HG03139 (cell line): ENCODE measurements around the gene CCKAR.

Source experiments
- ATAC-seq: cut with Tn5 transposase; IDR thresholded peaks from one replicate; pipeline ENCODE4 v1.9.1; 2021; ENCODE audit not compliant: unreplicated experiment

Gene CCKAR

GRCh38 chr4:26462874-26463273 is 27.4 kb downstream of the CCKAR start:
- ATAC-seq = no peak

GRCh38 chr4:26459756-26460530 is 30.3 kb downstream of the CCKAR start:
- no peak for ATAC-seq

DNA sequence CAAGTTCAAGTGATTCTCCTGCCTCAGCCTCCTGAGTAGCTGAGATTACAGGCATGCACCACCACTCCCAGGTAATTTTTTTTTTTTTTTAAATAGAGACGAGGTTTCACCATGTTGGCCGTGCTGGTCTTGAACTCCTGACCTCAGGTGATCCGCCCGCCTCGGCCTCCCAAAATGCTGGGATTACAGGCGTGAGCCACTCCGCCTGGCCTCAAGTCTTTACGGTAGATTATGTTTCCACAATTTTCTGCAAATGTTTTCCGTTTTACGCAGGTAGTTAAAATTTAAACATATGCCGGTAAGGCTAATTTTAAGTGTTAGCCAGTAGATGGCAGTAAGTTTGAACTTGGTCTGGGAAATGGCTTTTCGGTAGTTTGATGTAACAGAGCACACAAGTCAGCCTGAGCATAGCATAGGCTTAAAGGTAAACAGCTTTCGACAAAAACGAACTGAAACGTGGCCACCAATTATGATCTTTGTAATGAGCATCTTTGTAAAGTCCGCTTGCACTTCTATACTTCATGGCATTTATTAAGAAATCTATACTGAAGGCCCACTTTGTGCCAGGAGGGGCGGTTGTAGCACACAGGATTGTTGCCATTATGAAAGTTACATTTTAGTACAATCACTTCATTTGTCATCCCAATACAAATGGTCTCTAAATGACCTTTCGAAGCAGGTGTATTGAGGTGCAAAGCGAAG is 31.1 kb downstream of the CCKAR start:
- ATAC-seq = no peak

DNA sequence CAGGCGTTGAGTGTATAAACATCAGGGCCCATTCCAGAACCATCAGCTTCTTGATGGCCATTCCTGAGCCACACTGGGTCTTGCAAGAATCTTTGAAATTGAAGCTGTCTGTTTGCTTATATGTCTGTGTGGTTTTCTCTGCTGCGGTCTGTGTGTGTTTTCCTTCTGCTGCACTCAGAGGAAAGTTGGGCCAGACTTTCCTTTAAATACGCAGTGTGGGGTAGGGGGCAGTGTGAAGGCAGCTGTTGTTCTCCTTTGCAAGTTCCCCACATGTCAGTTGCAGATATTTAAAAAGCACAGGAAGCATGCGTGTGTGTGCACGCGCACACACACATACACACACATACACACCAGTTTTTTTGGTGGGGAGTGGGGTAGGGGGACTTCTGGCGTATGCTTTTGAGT is 32.1 kb downstream of the CCKAR start:
- ATAC-seq = no peak

- no peak for ATAC-seq
These were observed 32.9 kb downstream of the CCKAR start for GRCh38 chr4:26457412-26457811.

DNA sequence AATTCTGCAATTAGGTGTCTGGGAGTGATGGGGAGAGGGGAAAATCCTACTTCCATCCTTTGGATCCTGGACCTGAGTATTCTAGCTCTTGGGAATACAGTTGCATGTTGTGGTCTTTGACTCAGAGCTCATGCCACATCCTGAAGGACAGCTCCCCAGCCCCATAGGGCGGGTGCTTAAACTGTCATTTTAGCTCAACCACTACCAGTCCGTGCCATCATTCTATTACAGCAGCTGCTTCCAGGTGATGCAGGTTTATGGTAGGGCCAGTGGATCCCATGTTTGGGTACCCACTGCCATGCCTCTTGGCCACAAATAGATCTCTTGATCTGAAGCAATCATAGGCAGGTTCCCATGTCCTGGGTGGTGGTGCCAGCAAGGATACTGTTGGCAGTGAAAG is 34.7 kb downstream of the CCKAR start:
- ATAC-seq = no peak

GRCh38 chr4:26454961-26455360 is 35.3 kb downstream of the CCKAR start:
- no peak for ATAC-seq

- ATAC-seq = no peak
These were observed 37.4 kb downstream of the CCKAR start for GRCh38 chr4:26452565-26453531.

GRCh38 chr4:26451597-26451996 is 38.7 kb downstream of the CCKAR start:
- ATAC-seq = no peak

DNA sequence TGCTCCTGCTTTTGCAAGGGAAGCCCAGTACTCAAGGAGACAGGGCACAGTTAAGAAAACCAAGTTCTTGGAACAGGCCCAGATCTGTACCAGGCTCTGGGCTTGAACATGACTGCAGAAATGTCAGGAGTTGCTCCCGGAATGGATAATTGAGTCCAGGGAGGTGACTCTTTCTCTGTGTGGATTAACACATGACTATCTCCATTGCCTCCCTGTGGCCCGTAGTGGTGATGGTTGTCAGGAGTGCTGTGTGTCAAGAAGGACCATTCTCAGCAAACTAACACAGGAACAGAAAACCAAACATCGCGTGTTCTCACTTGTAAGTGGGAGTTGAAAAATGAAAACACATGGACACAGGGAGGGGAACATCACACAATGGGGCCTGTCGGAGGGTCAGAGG is 39.9 kb downstream of the CCKAR start:
- no peak for ATAC-seq

- ATAC-seq = no peak
These were observed 42.9 kb downstream of the CCKAR start for GRCh38 chr4:26447378-26447777.

DNA sequence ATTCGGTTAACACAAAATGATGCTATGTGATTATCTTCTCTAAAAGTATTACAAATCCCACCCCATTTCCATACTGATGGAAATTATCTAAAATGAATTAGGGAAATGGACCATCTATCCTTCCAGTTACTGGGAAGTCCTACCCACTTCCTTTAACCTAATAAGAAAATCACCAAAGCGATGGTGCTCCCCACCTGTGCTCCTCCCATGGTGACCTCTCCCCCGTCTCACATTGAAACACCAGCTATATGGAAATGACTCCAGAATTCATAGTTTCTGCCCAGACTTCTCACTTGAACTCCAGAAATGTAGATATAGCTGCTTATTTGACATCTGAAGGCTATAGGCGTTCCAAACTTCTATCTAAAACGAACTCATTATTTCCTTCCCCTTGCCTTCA is 48.5 kb downstream of the CCKAR start:
- ATAC-seq = no peak

- no peak for ATAC-seq
These were observed 49.2 kb downstream of the CCKAR start for GRCh38 chr4:26441102-26441501.

- ATAC-seq = no peak
These were observed 56.1 kb downstream of the CCKAR start for GRCh38 chr4:26434030-26434639.

- no peak for ATAC-seq
These were observed 56.7 kb downstream of the CCKAR start for GRCh38 chr4:26433556-26433955.

GRCh38 chr4:26432419-26432818 is 57.9 kb downstream of the CCKAR start:
- ATAC-seq = no peak

GRCh38 chr4:26431461-26432180 is 58.7 kb downstream of the CCKAR start:
- ATAC-seq = no peak
